Activated CD4-positive, alpha-beta T cell treated with anti-CD3 and anti-CD28 coated beads for 24 hours (primary cell): ENCODE data around the gene TIMM8B.
"Not testable (repeated sequence)": the region's sequence is repeated elsewhere in the genome, so short reads cannot be mapped to it uniquely, and the experiment has no call there.

ENCODE experiments used
- DNase-seq, 2 donors: peaks; one replicate each; pipeline ENCODE4 v3.0.0-alpha.2; 2020; ENCODE audit warnings: low read depth in 2 of 2

The TIMM8B gene

GRCh38 chr11:112086422-112087191 is at the start of gene TIMM8B, which contains the start of gene SDHD:
Gene TIMM8B (minus strand): TSS chr11:112086756. CDS start chr11:112086723, 33 bp downstream.
Gene SDHD (plus strand): TSS chr11:112086873. CDS start chr11:112086908, 35 bp downstream.
- DNase-seq = peak; percentile 90 to 92

DNA sequence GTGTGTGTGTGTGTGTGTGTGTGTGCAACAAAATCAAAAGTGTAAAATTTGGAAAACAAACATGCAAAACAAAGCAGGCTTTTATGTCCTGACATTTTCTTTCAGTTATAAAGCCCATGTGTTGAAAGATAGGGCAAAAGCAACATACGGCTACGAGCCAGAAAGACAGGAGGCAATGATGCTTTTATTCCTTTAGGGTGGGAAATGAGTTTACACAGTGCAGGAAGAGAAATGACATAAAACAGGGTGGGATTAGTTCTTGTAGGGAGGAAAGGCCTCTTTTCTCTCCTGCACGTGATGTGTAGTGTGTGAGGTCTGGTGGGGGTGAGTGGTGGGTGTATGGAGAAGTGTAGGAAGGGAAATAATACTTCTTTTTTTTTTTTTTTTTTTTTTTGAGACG is 47.9 kb upstream of the TIMM8B start:
- no peak for DNase-seq

GRCh38 chr11:112132737-112133136 is 46.2 kb upstream of the TIMM8B start:
- DNase-seq = no peak

GRCh38 chr11:112129656-112130055 is 43.1 kb upstream of the TIMM8B start:
- no peak for DNase-seq

DNA sequence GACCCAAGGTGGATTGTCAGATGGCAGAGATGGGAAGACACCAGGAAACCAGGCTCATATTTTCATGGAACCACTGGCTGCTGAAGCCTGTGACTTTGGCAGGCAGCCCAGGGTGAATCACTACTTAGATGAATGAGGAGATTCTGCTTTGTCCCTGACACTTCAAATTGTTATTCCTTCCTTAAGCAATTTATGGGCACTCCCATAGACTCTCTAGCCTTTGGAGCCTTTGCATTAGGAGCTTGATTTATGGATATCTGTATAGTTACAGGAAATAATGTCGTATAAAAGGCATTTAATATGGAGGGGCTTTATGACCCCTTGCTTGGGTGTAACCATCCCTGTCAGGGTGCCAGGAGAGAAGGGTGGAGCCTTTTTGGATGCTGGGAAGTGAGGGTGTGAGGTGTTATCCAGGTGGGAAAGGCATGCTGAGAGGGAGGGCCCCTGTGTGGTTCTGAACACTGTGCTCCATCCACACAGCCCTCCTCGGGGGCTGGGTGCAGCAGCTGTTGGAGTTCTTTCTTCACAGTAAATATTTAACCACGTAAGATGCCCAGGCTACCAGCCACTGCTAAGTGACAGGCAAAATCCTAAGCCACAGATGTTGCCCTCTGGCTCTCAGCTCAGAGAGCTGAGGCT is 42.0 kb upstream of the TIMM8B start:
- no peak for DNase-seq

DNA sequence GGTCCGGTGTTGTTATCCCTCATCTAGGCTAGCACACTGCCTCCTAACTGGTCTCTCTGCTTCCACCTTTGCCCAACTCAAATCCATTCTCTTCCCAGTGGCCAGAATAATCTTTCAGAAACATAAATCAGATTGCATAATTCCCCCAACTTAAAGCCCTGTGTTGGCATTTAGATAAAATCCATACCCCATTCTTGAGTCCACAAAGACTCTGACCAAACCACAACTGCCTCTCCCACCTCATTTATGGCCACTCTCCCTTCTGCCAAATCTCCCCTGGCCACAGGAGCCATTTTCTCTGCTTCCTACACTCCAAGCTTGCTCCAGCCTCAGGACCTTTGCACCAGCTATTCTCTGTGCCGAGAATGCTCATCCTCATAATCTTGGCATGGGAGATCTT is 40.5 kb upstream of the TIMM8B start:
- no peak for DNase-seq

DNA sequence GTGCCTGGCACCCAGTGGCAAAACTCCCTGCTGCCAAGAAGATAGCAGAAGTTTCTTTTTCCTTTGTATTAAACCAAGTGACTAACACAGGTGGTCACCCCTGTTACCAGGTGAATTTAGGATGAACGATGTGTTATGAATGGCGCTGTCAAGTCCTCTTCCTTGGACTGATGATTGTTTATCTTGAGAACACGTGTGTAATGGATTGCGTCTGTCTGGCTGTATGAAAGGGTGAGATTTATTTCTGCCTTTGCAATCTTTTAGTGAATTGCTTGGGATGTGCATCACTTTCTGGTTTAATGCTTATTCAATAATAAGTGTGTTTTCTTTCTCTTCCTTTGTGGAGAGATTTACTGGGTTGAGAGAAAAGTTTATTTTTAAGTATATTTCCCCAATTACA is 36.6 kb upstream of the TIMM8B start:
- DNase-seq = no peak

DNA sequence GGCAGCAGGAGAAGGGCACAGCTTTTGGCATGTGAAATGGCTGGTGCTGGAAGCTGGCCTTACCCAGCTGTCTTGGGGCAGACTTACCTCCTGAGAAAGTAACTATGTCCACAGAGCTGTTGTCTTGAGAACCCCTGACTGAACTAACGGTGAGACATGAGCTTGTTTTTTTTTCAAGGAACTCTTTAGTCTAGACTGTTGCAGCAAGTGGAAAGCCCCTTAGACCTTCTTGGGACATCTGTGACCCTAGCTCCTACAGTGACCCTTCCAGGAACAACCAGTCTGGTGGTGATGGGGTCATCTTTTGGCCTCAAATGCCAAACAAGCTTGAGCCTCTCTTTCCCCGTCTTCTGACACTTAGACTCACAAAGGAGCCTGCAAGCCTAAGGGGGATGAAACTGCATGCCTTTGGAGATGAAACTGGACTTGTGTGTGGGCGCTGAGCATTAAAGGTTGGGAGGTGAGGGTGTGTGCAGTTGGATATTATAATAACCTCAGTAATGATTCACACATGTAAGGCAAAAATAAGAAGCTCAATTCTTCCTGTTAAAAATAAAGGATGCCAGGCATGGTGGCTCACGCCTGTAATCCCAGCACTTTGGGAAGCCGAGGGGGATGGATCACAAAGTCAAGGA is 35.5 kb upstream of the TIMM8B start:
- DNase-seq = no peak

- DNase-seq = no peak
These were observed 31.6 kb upstream of the TIMM8B start for GRCh38 chr11:112118176-112118575.

DNA sequence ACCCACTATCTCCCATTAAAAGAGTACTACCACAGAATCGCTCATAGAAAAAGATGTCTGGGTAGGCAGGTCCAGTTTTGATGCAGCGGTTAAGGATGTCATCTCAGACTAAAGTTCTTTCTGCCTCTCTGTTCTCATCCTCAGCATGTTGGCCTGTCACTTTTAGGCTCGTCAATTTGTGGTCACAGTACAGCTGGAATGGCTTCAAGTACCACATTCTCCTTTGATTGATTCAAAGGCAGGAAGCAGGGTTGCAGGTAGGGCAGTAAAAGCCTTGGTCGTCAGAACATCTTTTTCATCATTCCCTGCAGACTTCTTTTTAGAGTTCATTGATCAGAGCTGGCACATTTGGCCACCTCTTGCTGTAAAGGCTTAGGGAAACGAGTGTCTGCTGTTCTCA is 28.8 kb upstream of the TIMM8B start:
- no peak for DNase-seq

GRCh38 chr11:112114460-112114859 is 27.9 kb upstream of the TIMM8B start:
- no peak for DNase-seq

DNA sequence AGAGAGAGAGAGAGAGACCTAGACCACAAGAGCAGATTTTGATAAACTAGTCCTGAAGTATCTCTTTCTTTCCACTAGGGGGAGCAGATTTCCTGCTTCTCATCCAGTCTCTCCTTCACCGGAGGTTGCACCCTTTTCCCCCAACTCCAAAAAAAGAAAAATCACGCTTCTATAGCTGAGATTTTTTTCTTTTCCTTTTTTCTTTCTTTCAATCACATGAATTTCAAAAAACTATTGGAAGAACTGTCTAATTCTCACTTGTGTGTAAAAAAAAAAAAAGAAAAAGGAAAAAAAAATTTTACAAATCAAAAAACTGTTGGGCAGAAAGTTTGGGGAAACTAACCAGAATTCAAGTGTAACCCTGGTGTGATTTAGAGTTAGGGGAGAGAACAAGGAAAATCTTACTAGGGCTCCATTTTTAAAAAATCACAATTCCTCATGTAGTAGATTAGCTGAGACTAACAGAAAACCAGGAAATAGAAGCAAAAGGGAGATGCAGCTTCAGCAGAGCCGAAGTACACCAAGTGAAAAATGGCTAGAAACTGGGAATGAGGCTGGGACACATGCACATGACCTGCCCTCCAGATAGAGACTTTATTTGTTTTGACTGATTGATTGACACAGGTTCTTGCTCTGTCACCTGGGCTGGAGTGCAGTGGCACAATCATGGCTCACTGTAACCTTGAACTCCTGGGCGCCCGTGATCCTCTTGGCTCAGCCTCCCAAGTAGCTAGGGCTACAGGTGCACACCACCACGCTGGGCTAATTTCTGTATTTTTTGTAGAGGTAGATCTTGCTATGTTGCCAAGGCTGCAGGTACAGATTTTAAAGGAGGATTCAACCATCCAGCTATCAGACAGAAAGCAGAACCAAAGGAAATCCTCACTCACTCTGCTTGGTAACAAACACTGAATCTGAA is 27.2 kb upstream of the TIMM8B start:
- DNase-seq = no peak

- no peak for DNase-seq
These were observed 19.5 kb upstream of the TIMM8B start for GRCh38 chr11:112106070-112106469.

DNA sequence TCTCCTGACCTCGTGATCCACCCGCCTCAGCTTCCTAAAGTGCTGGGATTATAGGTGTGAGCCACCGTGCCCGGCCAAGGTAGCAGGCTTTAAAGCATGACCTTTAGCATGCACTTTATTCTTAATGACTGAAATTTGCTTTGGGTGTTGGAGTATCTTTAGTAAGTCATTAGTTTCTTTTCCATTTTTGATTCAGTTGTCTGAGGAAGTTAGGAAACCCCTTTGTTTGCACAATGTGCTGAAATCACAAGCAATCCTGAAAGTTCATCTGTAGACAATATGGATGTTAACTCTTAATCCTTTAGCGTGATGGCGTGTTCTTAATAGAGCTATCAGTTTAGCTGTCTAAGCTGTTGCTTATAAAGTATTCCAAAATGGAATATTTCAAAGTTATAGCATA is 16.9 kb upstream of the TIMM8B start:
- DNase-seq = no peak

DNA sequence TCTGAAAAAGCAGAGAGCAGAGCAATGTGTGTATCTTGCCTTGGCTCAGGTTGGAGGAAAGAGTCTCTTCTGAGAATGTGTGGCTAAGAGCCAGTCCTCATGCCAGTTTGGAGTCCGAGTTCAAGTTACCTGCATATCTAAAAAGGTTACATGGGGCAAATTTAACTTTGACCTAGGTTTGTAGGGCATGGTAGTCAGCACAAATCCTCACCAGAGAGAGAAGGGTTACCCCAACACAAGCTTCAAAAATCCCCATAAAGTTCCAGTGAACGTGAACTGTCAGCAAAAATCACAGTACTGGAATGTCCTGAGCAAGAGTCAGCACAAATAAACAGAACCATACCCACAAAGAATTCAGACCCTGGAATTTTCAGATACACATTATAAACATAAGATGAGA is 13.9 kb upstream of the TIMM8B start:
- no peak for DNase-seq

GRCh38 chr11:112097734-112098528 is 11.4 kb upstream of the TIMM8B start:
- DNase-seq = no peak

GRCh38 chr11:112096194-112096593 is 9.6 kb upstream of the TIMM8B start:
- DNase-seq = no peak

- not testable (repeated sequence) for DNase-seq
These were observed 8.7 kb upstream of the TIMM8B start for GRCh38 chr11:112095302-112095701.

DNA sequence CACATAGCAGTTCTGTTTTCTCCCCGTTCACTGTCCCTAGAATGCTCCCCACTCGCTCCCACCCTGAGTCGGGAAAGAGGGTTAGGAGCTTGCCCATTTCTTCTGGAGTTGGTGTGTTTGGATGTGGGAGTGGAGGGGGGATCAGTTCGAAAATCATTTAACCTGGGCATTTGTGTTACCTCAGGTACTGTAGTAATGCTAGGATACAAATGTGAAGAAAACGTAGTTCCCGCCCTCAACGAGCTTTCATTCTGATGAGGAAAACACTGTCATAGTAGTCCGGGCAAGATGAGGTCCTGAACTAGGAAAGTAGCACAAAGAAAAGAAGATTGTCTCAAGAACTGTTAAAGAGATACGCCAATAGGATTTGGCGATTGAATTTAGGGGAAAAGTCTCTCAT is 656 bp upstream of the TIMM8B start:
- no peak for DNase-seq

DNA sequence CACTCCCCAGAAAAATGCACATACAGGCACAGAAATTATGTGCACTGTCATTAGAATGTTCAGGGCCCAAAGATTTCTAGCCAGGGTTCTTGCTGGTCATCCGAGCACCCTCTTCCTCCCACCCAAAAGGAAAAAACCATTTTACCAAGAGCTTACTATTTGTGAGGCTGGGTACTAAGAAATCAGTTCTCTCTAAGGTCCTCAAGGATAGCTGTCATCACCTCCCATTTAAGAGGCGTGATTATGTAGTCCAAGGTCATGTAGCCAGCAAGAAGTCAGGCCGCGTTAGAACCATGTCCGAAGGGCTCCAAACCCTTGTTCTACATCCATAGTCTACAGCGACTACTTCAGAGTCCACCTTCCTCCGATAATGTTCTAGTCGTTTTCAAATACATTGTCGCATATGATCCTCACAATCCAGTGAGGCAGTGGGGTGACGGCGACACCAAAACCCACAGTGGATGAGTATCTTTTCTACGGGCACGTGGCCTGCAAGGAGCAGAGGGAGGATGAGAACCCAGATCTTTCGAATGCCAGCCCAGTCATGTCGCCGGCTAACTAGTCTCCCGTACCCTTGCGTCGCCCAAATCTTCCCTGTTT is 634 bp downstream of the TIMM8B start:
- peak; percentile 22 to 24 for DNase-seq

GRCh38 chr11:112082729-112083128 is 3.8 kb downstream of the TIMM8B start:
- DNase-seq = no peak
